ENCODE results near the gene PDCD4. TPM values are rescaled to one million over a fixed set of nuclear protein-coding genes. Genes with fewer than 3 reads are reported as not detected.

Gene PDCD4
- total RNA-seq = 71.0 TPM

GRCh38 chr10:110871298-110872084 lies at the start of gene PDCD4:
Gene PDCD4 (plus strand): TSS chr10:110871928. CDS start chr10:110876028, 4,100 bp downstream.

GRCh38 chr10:110918643-110919348 lies 47.1 kb downstream of the PDCD4 start, which contains the start of gene BBIP1:
Gene BBIP1 (minus strand): TSS chr10:110919180. CDS start chr10:110918157, 1,023 bp downstream.

DNA sequence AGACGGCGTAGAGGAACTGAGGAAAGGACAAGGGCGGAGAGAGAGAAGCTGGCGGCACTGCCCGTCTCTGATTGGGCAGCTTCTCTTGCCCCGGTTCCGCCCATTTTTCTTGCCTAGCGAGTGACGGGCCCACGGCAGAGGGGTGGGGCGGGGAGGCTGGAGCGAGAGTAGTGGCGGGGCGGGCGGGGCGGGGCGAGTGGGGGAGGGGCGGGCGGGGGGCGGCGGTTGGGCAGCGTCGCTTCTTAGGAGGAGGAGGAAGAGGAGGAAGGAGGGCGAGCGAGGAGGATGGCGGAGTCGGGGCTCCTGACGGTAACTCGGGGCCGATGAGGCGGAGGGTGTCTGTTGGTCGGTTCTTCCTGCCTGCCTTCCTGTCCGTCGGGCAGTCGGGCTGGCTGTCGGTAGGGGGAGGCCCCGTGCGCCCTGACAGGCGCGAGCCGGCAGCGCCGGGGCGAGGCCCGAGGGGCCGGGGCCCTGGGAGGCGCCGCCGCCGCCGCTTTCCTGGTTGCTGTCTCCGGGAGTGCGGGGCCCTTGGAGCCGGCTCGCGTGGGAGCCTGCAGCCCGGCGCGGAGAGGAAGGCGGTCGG lies 47.7 kb downstream of the PDCD4 start, which contains the start of gene SHOC2:
TSS of gene SHOC2 (plus strand) at position 256 of the 583 bp plus-strand sequence. CDS start 44,755 bp downstream, outside the sequence.

Other genes starting within 250 kb of the PDCD4 start
- gene RBM20, start 227.6 kb upstream of the PDCD4 start, total RNA-seq = 5.4 TPM
- gene BBIP1, start 47.3 kb downstream of the PDCD4 start, total RNA-seq = 20.8 TPM
- gene SHOC2, start 47.7 kb downstream of the PDCD4 start, total RNA-seq = 48.0 TPM
- 7.1 TPM for gene ADRA2A, start 205.1 kb downstream of the PDCD4 start, total RNA-seq